K562 (cell line): Measurements from ENCODE around the gene STRIP1. TPM values are rescaled to one million over a fixed set of nuclear protein-coding genes. Genes with fewer than 3 reads are reported as not detected.

ENCODE experiments used
- BDP1 ChIP-seq: IDR thresholded peaks from 3 replicates; pipeline ENCODE4 v1.6.1; 2011; ENCODE audit not compliant: insufficient read length, insufficient read depth
- CEBPG ChIP-seq, 3 experiments: fragments of 200-800 bp in 1 of 3; sonication (Bioruptor generic) in 1 of 3; sonication (generic) in 1 of 3; formaldehyde crosslinking in 1 of 3; IDR thresholded peaks in 2 of 3; conservative IDR thresholded peaks in 1 of 3; 2 replicates each; pipeline versions ENCODE4 v1.6.1 to v1.8.0; 2016 to 2022; ENCODE audit warnings: missing compliant biosample characterization in 2 of 3, missing genetic modification characterization in 2 of 3, mild to moderate bottlenecking in 1 of 3, missing genetic modification reagents in 1 of 3
- KDM2B ChIP-seq: fragments of 250-450 bp; sonication (Bioruptor Pico); IDR thresholded peaks from 2 replicates; pipeline ENCODE4 v1.8.0; 2021; ENCODE audit warnings: mild to moderate bottlenecking, moderate library complexity
- MEIS2 ChIP-seq: fragments of 450-650 bp; IDR thresholded peaks from 2 replicates; pipeline ENCODE4 v1.6.1; 2014; ENCODE audit warnings: mild to moderate bottlenecking; ENCODE audit not compliant: partially characterized antibody
- NR4A1 ChIP-seq, 2 experiments: fragments of 250-450 bp in 1 of 2; fragments of 450-650 bp in 1 of 2; sonication (Bioruptor Pico) in 1 of 2; IDR thresholded peaks; 2 replicates each; pipeline versions ENCODE4 v1.4.0 to v1.6.1; 2016 to 2020; ENCODE audit warnings: mild to moderate bottlenecking in 2 of 2, missing compliant biosample characterization in 1 of 2, missing genetic modification characterization in 1 of 2, moderate library complexity in 1 of 2
- PML ChIP-seq: IDR thresholded peaks from 2 replicates; pipeline ENCODE4 v1.6.1; 2012; ENCODE audit warnings: low read length, inconsistent platforms
- SAFB2 ChIP-seq: fragments of 200-400 bp; formaldehyde crosslinking; IDR thresholded peaks from 2 replicates; pipeline ENCODE4 v1.6.1; 2018; ENCODE audit warnings: borderline replicate concordance, low read length, low read depth, moderate library complexity; ENCODE audit not compliant: severe bottlenecking
- ZNF316 ChIP-seq: fragments of 450-650 bp; IDR thresholded peaks from 2 replicates; pipeline ENCODE4 v1.6.1; 2016
- ZNF76 ChIP-seq: fragments of 250-450 bp; sonication (Bioruptor Pico); IDR thresholded peaks from 2 replicates; pipeline ENCODE4 v1.4.0; 2020; ENCODE audit warnings: mild to moderate bottlenecking, moderate library complexity, borderline replicate concordance
- ZNF778 ChIP-seq: fragments of 450-650 bp; formaldehyde crosslinking; IDR thresholded peaks from 2 replicates; pipeline ENCODE4 v1.4.0; 2020; ENCODE audit warnings: mild to moderate bottlenecking, moderate library complexity
- polyA plus RNA-seq, 8 experiments: library from polyadenylated mRNA; depleted of rRNA in 4 of 8; stranded (reverse) in 5 of 8; unstranded in 3 of 8; fragments of >200 nt; fragmentation: Nextera tagmentation in 2 of 8; fragmentation: Illumina TruSeq in 1 of 8; extraction: Ambion mirVana in 2 of 8; extraction: Trizol in 1 of 8; gene quantifications; 2 replicates each; pipeline versions ENCODE4 v1.2.1 to v1.2.3, GENCODE V29; 2011 to 2014; ENCODE audit warnings: inconsistent platforms in 1 of 8, missing spikeins in 1 of 8
- total RNA-seq, 7 experiments: library from RNA; depleted of rRNA in 6 of 7; stranded (reverse); fragments of >200 nt in 6 of 7; fragmentation: Illumina TruSeq in 2 of 7; extraction: Trizol in 2 of 7; gene quantifications; 2 replicates each; pipeline versions ENCODE4 v1.2.1 to v1.2.3, GENCODE V29; 2011 to 2021; ENCODE audit warnings: low replicate concordance in 1 of 7
- TF ChIP-seq, protein P1 (sequence below), 2 experiments: fragments of 450-650 bp; formaldehyde crosslinking in 1 of 2; IDR thresholded peaks; 2 replicates each; pipeline versions ENCODE4 v1.4.0 to v1.6.1; 2014 to 2020; ENCODE audit warnings: mild to moderate bottlenecking in 2 of 2, borderline replicate concordance in 1 of 2, low read depth in 1 of 2
- TF ChIP-seq, protein P2 (sequence below): fragments of 450-650 bp; formaldehyde crosslinking; IDR thresholded peaks from 2 replicates; pipeline ENCODE4 v1.4.0; 2022; ENCODE audit warnings: missing genetic modification characterization

Gene STRIP1
- total and polyA plus RNA-seq, 9 of the 15 experiments (the other 6 are each of a cell fraction or from before 2014, with no cell fraction given): 9.9 to 42.3 (median 32.0) TPM

DNA sequence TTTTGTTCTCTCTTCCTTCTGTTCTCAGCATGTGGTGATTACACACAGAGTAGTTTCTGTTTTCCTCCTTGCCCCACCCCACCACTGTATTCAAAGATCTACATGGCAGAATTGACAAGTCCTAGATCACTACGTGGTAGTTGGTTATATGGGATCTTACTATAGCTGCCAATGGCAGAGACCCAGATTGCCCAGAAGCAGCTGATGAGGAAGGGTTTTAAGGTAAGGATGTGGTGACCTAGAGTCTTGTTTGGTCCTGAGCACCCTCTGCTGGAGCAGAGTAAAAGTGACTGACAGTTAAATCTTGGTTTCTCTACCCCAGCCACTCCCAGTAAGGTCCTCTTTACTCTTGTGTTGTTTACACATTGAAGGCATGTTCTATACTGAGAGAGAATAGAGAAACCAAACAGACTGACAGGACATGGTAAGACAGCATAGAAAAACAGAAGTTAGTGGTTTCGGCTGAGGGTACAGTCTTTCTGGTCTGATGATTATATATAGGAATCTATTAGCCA is 22.8 kb upstream of the STRIP1 start (continued):
- TF ChIP-seq, protein P1, sequence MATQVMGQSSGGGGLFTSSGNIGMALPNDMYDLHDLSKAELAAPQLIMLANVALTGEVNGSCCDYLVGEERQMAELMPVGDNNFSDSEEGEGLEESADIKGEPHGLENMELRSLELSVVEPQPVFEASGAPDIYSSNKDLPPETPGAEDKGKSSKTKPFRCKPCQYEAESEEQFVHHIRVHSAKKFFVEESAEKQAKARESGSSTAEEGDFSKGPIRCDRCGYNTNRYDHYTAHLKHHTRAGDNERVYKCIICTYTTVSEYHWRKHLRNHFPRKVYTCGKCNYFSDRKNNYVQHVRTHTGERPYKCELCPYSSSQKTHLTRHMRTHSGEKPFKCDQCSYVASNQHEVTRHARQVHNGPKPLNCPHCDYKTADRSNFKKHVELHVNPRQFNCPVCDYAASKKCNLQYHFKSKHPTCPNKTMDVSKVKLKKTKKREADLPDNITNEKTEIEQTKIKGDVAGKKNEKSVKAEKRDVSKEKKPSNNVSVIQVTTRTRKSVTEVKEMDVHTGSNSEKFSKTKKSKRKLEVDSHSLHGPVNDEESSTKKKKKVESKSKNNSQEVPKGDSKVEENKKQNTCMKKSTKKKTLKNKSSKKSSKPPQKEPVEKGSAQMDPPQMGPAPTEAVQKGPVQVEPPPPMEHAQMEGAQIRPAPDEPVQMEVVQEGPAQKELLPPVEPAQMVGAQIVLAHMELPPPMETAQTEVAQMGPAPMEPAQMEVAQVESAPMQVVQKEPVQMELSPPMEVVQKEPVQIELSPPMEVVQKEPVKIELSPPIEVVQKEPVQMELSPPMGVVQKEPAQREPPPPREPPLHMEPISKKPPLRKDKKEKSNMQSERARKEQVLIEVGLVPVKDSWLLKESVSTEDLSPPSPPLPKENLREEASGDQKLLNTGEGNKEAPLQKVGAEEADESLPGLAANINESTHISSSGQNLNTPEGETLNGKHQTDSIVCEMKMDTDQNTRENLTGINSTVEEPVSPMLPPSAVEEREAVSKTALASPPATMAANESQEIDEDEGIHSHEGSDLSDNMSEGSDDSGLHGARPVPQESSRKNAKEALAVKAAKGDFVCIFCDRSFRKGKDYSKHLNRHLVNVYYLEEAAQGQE (IDR thresholded peaks at IDR 0.05; ENCODE audit: borderline replicate concordance): peak; percentile 63; the same call in 1 of the 2 replicates
- TF ChIP-seq, protein P1 (CRISPR knock-in tag; IDR thresholded peaks at IDR 0.05; ENCODE audit: low read depth): no peak
- no peak for TF ChIP-seq NR4A1 (CRISPR knock-in tag; IDR thresholded peaks at IDR 0.05)
- no peak for TF ChIP-seq NR4A1 (tag; IDR thresholded peaks at IDR 0.05)
- no peak for TF ChIP-seq ZNF316
- TF ChIP-seq, protein P2, sequence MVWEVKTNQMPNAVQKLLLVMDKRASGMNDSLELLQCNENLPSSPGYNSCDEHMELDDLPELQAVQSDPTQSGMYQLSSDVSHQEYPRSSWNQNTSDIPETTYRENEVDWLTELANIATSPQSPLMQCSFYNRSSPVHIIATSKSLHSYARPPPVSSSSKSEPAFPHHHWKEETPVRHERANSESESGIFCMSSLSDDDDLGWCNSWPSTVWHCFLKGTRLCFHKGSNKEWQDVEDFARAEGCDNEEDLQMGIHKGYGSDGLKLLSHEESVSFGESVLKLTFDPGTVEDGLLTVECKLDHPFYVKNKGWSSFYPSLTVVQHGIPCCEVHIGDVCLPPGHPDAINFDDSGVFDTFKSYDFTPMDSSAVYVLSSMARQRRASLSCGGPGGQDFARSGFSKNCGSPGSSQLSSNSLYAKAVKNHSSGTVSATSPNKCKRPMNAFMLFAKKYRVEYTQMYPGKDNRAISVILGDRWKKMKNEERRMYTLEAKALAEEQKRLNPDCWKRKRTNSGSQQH: no peak
- TF ChIP-seq SAFB2: no peak
- TF ChIP-seq PML: no peak
- TF ChIP-seq ZNF778 (CRISPR knock-in tag): no peak
- TF ChIP-seq ZNF76: no peak
- TF ChIP-seq KDM2B (CRISPR knock-in tag): no peak
- TF ChIP-seq CEBPG (CRISPR knock-in tag; IDR thresholded peaks at IDR 0.05): no peak
- TF ChIP-seq CEBPG (tag; conservative IDR thresholded peaks at IDR 0.05 in 1 of 2, IDR thresholded peaks at IDR 0.05 in 1 of 2): no peak
- no peak for TF ChIP-seq BDP1
- TF ChIP-seq MEIS2: peak; percentile 6
